Pulmonary artery endothelial cell (primary cell): Measurements from ENCODE around the gene PAFAH1B2. TPM values are rescaled to one million over a fixed set of nuclear protein-coding genes. Genes with fewer than 3 reads are reported as not detected.

Experiments
- DNase-seq: peaks from one replicate; pipeline ENCODE4 v3.0.0-alpha.2; 2011; ENCODE audit warnings: low read depth, low spot score
- total RNA-seq: library from RNA; depleted of rRNA; stranded (reverse); fragments of >200 nt; gene quantifications from 2 replicates; pipeline ENCODE4 v1.2.3, GENCODE V29; 2014

The PAFAH1B2 gene
- total RNA-seq, 1 donor from 2014 or later: 215 TPM

DNA sequence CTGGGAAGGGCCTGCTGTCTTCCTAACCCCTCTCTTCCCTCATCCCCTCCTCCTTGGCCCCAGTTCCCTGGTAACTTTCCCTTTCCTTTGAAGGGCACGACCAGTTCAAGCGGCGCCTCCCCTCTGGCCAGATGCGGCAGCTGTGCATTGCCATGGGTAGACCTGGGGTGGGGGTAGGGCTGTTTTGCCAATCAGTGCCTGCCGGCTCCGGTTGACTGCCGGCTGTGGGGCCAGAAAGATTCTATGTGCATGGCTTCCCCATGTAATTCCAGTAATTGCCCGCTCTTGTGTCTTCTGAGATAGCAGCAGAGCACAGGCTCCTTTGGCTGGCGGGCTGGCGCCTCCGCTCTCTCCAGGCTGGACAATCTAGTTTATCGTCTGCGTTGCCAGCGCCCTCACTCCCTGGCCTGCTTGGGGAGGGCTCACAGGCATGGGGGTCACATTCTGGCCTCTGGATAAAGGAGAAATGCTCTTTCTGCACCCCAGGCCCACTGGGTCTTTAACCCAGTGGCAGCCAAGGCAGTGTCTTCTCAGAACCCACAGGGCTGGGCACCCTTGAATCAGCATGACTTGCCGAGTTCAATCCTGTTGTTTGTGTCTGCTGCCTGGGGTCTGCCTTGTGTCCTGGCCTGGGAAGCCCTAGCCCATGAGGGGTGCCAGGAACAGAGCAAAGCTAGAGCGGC lies 43.9 kb downstream of the PAFAH1B2 start:
- DNase-seq: no peak

DNA sequence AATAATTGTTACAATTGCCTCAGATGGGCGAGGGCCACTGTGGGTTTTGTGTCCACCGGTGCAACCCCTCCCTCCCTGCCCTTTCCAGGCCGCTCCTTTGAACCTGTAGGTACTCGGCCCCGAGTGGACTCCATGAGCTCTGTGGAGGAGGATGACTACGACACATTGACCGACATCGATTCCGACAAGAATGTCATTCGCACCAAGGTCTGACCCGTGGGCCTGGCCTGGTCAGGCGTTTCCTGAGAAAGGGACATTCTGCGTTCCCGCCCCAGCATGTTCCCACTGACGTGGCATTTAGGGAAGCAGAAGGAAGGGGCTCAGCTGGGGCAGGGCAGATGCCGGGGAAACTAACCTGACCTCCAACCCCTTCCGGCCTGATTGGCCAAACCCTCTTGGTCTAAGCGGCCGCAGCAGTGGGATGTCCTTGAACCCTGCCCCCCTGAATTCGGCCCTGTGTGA lies 44.6 kb downstream of the PAFAH1B2 start:
- no peak for DNase-seq

DNA sequence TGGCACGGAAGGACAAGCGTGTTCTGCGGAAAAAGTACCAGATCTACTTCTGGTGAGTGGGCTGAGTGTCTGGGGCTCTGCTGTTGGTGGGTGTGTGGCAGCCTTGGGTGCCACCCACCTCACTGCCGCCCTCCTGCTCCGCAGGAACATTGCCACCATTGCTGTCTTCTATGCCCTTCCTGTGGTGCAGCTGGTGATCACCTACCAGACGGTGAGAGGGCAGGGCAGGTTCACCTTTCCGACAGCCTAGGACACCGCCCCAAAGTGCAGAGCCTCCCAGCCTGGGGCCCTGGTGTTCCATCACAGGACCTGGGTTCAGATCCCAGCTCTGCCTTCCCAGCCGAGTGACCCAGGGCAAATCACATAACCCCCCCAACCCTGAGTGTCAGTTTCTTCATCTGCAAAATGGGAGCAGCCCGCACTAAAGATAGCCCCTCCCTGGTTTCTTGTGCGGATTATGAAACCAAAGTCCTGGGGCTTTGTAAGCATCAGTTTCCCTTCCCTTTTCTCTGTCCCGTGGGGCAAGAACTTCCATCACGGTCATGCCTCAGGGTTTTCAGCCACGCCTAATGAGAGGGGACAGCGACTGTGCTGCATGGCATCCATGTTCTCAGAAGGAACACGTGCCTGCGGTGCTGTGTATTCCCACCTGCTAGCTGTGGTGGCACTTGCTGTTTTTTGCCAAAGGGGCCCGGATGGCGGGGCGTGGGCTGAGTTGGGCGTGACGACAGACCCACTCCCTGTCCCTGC lies 45.3 kb downstream of the PAFAH1B2 start:
- no peak for DNase-seq

DNA sequence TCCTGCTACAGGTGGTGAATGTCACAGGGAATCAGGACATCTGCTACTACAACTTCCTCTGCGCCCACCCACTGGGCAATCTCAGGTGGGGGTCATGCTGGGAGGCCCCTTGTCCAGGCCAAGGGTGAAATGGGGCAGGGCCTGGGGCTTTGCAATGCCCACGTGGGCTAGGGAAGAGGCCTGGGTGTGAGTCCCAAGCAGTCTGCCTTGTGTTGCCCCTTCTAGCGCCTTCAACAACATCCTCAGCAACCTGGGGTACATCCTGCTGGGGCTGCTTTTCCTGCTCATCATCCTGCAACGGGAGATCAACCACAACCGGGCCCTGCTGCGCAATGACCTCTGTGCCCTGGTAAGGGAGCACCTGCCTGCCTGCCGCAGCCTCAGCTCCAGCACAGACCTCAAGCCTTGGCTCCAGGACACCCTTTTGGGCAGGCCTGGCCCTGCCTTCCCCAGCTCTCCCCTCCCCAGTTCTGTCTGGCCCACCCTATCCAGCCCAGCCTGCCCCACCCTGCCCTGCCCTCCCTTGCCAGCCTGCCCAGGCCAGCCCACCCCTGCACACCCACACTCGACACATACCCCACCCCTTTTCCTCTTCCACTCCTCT lies 46.0 kb downstream of the PAFAH1B2 start:
- no peak for DNase-seq

DNA sequence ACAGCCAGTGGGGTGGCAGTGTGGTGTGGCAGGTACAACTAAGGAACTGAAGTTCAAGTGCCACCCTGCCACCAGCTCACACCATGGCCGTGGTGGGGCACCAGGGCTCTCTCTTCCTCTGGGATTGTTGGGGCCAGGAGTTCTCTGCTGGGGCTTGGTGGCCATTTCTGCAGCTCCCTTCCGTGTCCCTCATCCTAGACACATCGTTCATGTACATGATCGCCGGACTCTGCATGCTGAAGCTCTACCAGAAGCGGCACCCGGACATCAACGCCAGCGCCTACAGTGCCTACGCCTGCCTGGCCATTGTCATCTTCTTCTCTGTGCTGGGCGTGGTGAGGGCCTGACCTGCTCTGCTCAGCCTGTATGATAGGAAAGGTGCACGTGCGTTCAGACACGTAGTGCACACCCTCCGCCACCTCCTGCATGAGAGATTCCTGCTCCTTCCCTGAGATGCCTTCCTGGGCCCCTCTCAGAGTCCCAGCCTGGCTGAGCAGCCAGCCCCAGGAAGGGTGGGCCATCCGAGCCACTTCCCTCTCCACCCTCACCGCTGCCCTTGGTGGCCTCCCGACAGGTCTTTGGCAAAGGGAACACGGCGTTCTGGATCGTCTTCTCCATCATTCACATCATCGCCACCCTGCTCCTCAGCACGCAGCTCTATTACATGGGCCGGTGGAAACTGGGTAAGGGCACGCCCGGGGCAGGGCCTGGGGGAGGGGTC lies 47.8 kb downstream of the PAFAH1B2 start:
- DNase-seq: no peak

DNA sequence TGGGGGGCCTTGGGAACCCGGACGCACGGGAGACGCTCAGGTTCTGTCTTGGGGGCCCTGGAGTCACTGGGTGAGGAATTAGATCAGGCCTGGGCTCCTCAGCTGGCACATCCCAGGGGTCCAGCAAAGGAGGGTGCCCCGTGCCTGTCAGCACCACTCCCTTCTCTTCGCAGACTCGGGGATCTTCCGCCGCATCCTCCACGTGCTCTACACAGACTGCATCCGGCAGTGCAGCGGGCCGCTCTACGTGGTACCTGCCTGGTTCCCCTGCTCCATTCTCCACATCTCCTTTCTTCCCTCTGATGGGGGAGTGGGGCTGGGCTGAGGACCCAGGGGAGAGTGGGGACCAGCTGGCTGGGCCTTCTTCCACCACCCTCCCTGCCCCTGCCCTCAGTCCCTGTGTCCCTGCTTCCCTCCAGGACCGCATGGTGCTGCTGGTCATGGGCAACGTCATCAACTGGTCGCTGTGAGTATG lies 48.4 kb downstream of the PAFAH1B2 start:
- DNase-seq: no peak

DNA sequence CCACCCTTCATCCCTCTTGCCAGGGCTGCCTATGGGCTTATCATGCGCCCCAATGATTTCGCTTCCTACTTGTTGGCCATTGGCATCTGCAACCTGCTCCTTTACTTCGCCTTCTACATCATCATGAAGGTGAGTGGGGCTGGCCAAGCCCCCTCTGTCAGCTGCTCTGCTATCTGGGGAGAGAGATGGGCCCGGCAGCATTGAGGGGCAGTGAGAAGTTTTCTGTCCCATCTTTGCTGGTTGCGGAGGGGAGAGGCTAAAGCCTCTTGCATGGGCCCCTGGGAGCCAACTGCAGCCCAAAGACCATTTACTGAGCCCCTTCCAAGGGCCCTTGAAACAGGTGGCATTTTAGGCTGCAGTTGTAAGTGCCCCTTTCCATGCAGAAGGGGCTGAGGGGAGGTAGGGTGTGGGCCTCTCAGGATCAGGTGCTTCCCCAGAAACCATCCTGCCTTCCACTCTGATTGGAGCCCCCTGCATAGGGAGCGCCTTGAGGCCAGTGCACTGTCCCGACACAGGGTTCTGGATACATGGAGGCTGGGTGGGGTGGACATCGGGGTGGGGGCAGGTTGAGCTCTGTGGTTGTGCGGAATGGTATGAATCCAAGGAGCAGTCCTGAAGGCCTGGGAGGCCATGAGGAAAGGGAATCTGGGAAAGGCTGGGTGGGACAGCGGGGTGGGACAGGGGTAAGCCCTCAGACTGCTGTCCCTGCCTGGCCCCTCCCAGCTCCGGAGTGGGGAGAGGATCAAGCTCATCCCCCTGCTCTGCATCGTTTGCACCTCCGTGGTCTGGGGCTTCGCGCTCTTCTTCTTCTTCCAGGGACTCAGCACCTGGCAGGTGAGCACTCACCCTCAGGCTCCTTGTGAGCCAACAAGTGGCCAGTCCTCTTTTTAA lies 49.3 kb downstream of the PAFAH1B2 start:
- DNase-seq: no peak

DNA sequence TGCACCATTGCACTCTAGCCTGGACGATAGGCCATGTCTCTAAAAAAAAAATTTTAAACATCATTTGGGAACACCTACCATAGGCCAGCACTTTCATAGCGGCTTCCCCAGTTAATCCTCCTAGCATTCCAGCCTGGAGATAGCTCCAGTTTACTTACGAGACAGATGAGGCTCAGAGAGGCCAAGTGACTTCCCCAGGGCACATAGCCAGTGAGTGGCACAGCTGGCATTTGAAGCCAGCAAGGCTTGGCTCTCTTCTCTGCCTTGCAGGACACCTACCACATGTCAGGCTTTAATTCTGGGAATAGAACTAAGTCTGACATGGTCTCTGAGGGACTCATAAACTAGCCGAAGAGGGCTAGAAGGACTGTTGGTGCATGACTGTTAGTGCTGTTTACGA lies 50.2 kb downstream of the PAFAH1B2 start:
- no peak for DNase-seq

DNA sequence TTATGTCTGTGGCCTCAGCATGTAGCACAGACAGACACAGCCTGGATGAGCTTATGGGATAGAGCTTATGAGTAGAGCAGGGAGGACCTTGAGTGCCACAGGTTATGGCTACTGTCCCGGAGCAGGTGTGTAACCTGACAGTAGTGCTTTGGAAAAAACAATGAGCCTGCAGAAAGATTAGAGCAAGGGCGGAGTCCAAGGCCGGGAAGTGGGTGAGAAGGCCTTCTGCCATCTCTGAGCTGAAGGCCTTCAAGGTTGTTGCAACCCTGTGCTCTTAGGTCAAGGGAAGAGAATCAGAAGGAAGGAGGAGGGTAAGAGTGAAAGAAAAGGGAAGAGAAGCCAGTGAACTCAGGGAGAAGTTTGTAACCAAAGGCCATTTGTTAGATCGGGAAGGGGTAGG lies 51.2 kb downstream of the PAFAH1B2 start:
- DNase-seq: no peak

DNA sequence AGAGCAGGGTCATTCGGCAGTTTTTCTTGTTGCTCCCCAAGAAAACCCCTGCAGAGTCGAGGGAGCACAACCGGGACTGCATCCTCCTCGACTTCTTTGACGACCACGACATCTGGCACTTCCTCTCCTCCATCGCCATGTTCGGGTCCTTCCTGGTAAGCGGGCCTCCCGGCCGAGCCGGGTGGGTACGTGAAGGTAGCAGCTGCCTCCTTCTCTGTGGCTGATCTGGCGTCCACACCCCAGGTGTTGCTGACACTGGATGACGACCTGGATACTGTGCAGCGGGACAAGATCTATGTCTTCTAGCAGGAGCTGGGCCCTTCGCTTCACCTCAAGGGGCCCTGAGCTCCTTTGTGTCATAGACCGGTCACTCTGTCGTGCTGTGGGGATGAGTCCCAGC lies 51.7 kb downstream of the PAFAH1B2 start:
- no peak for DNase-seq

DNA sequence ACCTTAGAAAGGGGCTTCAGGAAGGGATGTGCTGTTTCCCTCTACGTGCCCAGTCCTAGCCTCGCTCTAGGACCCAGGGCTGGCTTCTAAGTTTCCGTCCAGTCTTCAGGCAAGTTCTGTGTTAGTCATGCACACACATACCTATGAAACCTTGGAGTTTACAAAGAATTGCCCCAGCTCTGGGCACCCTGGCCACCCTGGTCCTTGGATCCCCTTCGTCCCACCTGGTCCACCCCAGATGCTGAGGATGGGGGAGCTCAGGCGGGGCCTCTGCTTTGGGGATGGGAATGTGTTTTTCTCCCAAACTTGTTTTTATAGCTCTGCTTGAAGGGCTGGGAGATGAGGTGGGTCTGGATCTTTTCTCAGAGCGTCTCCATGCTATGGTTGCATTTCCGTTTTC lies 52.9 kb downstream of the PAFAH1B2 start:
- DNase-seq: no peak

DNA sequence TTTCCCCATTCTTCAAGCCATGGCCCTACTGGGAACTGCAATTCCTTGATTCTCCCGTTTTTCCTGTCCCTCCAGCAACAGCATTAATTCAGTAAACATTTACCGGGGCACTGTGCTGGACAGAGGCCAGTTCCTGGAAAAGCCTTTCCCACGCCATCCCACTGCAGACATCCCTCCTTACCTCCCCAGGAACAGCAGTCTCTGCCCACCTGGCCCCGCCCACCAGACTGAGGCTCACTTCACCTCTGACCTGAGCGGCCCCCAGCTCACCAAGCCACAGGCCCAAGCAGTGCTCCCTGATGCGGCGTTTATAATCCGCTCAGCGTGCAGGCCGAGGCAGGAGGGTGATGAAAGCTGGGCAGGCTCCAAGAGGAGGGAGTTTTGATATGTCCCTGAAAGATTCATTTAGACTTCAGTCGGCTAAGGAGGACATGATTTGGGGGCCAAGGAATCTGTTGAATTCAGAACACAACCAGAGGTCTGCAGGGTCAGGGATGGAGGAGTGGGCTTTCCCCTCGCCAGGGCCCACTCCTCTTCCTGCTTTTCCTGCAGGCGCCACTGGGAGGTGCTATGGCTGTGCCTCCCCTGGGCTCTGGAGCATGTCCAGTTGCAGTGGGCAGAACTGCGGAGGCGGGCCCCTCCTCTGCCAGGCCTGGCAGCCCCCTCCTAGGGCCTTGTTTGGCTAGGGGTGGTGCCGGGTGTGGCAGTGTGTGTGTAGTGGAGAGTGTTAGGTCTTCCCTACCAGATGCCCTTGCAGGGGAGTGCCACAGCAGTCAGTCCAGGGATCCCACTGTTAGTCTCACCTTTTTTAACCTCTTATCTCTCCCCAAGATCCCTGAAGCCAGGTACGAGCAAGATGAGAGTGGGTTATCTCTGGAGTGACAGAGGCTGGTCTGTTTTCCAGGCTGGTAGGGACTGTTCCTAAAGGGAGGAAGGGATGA lies 53.7 kb downstream of the PAFAH1B2 start:
- no peak for DNase-seq

DNA sequence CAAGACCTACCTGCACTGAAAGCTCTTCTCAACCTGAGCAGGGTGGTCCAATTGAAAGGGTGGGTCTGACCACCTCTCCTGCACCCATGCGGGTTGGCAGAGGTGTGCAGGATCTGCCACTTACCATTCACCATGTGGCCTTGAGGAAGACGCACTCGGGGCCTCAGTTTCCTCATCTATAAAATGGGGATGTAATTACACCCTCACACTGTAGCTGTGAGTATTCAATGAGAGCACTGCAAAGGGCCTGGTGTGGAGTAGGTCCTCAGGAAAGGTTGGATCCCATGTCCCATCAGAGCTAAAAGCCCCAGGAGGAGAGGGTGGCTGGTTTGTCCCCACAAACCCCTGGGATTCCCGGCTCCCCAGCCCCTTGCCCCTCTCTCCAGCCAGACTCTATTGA lies 54.5 kb downstream of the PAFAH1B2 start:
- DNase-seq: no peak

DNA sequence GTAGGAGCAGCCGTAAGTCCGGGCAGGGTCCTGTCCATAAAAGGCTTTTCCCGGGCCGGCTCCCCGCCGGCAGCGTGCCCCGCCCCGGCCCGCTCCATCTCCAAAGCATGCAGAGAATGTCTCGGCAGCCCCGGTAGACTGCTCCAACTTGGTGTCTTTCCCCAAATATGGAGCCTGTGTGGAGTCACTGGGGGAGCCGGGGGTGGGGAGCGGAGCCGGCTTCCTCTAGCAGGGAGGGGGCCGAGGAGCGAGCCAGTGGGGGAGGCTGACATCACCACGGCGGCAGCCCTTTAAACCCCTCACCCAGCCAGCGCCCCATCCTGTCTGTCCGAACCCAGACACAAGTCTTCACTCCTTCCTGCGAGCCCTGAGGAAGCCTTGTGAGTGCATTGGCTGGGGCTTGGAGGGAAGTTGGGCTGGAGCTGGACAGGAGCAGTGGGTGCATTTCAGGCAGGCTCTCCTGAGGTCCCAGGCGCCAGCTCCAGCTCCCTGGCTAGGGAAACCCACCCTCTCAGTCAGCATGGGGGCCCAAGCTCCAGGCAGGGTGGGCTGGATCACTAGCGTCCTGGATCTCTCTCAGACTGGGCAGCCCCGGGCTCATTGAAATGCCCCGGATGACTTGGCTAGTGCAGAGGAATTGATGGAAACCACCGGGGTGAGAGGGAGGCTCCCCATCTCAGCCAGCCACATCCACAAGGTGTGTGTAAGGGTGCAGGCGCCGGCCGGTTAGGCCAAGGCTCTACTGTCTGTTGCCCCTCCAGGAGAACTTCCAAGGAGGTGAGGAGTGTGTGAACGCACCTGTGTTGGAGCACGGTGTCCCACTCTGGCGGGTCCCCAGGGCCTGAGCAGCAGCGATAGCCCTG lies 55.2 kb downstream of the PAFAH1B2 start, which contains the start of gene TAGLN:
Gene TAGLN, plus strand, starts transcription at position 318 of the 863 bp plus-strand sequence. CDS start 3,644 bp downstream, outside the sequence.
- no peak for DNase-seq

DNA sequence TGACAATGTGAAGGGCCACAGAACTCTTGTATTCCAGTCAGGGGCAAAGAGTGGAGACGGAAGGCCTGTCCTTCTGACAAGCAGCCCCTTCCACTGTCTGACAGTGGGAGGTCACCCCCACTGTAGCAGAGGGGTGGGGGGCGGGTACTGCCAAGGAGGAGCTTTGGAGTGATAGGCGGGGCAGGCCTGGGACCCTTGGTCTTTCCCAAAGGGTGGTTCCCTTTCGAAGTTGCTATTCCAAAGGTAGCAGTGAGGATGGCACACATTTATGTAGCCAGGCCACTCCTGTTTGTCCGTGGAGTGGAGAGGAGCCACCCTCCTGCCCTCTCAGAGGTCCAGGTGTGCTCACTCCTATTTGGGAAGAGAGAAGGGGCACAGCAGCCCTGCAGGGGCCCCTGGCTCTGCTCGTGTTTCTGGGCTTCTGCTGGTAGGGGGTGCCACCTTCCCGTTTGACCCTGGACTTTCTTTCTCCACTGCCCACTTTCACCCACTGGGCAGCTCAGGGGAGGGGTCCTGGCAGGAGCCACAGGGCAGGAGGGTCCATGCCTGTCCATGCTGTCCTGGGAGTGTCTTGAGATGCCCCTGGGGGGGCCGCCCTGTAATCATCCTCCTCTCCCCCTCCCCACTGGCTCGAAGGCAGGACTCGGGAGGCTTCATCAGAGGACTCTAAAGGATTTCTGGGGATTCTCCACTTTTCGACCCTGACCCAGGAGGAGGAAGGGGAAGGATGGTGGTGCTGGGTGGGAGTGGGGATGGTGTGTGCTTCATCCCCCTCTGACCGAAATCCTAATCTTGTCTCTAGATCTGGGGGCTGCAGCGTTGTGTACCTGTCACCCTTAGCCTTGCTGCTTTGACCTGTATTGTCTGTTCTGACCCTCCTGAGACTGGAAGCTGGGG lies 56.1 kb downstream of the PAFAH1B2 start:
- no peak for DNase-seq

DNA sequence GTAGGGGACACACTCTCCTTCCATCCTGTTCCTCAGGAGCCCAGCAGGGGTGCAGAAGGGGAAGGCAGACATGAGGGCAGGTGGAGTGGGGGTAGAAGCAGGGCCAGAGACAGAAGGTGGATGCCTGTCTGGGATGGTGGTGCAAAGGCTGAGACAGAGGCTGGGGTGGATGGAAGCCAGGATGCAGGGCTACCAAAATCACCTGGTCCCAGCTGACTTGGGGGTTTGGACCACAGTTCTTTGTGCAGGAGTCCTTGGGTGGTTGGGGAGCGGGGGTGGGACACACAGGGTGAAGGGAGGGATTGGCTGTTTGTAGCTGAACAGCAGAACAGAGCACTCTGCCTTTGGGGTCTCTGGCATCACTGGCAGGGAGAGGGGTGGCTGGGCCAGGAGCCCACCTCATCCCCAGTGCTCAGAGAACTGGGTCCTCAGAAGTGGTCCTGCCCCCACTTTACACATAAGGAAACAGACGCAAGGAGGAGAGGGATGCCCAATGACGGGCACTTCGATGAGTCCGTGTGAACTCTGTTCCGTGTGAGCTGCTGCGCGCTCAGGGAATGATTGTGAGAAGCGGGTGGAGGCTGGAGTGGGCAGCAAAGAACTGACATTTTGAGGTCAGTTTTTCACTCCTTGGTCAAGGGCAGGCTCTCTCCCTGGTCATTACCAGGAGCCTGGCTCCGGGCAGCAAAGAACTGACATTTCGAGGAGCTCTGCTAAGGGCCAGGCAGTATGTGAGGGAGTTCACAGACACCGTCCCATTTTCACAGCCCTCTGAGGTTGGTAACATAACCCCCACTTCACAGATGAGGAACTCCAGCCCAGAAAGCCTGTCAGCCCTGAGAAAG lies 56.9 kb downstream of the PAFAH1B2 start:
- DNase-seq: no peak
